ENCODE measurements around the gene MCRIP2. TPM values are rescaled to one million over a fixed set of nuclear protein-coding genes. Genes with fewer than 3 reads are reported as not detected.

MCRIP2 gene
- total RNA-seq, 2 donors from 2014 or later, result 29.5 to 57.7 TPM

GRCh38 chr16:670485-671352 lies 29.1 kb downstream of the MCRIP2 start:
- Mint-ChIP-seq H3K27me3 (no peaks in the 10 kb centered on the region), H3K4me1 (ENCODE audit: low read depth in 2 of 2) (peaks cover 0 to 9% of the 10 kb centered on the region in 2 donors), H3K9me3 (no peaks in the 10 kb centered on the region), H3K36me3 (no peaks in the 10 kb centered on the region), H3K27ac (no peak overlapping the region), H3K4me3 (no peak overlapping the region)
- no peak for DNase-seq (ENCODE audit: low spot score)
- no peak for ATAC-seq

- no peaks in the 10 kb centered on the region for H3K36me3 Mint-ChIP-seq
- H3K27me3 Mint-ChIP-seq, result no peaks in the 10 kb centered on the region
- ATAC-seq, result no peak
- no peak for DNase-seq (ENCODE audit: low spot score)
- no peak overlapping the region for H3K27ac Mint-ChIP-seq
- peaks cover 0 to 9% of the 10 kb centered on the region in 2 donors for H3K4me1 Mint-ChIP-seq (ENCODE audit: low read depth in 2 of 2)
- no peak overlapping the region for H3K4me3 Mint-ChIP-seq
- H3K9me3 Mint-ChIP-seq, result no peaks in the 10 kb centered on the region
These were observed 29.9 kb downstream of the MCRIP2 start for GRCh38 chr16:671353-672131.

GRCh38 chr16:672371-672770 lies 30.7 kb downstream of the MCRIP2 start:
- Mint-ChIP-seq H3K27ac (no peak overlapping the region), H3K36me3 (no peaks in the 10 kb centered on the region), H3K4me3 (no peak overlapping the region), H3K4me1 (ENCODE audit: low read depth in 2 of 2) (peaks cover 0 to 9% of the 10 kb centered on the region in 2 donors), H3K27me3 (no peaks in the 10 kb centered on the region), H3K9me3 (no peaks in the 10 kb centered on the region)
- DNase-seq (ENCODE audit: low spot score) (no peak), ATAC-seq (no peak)

- ATAC-seq (no peak), DNase-seq (ENCODE audit: low spot score) (no peak)
- no peaks in the 10 kb centered on the region for H3K9me3 Mint-ChIP-seq
- no peak overlapping the region for H3K27ac Mint-ChIP-seq
- no peaks in the 10 kb centered on the region for H3K36me3 Mint-ChIP-seq
- H3K4me1 Mint-ChIP-seq (ENCODE audit: low read depth in 2 of 2), result peaks cover 0 to 6% of the 10 kb centered on the region in 2 donors
- no peaks in the 10 kb centered on the region for H3K27me3 Mint-ChIP-seq
- H3K4me3 Mint-ChIP-seq, result no peak overlapping the region
These were observed 31.2 kb downstream of the MCRIP2 start for GRCh38 chr16:672851-673250.

GRCh38 chr16:673399-673991 lies 31.9 kb downstream of the MCRIP2 start:
- Mint-ChIP-seq H3K27ac (no peak overlapping the region), H3K4me3 (no peak overlapping the region), H3K9me3 (no peaks in the 10 kb centered on the region), H3K27me3 (no peaks in the 10 kb centered on the region), H3K4me1 (ENCODE audit: low read depth in 2 of 2) (peaks cover 0 to 6% of the 10 kb centered on the region in 2 donors), H3K36me3 (no peaks in the 10 kb centered on the region)
- DNase-seq (ENCODE audit: low spot score) (no peak), ATAC-seq (no peak)

GRCh38 chr16:674214-674881 lies 32.7 kb downstream of the MCRIP2 start:
- ATAC-seq, result no peak
- Mint-ChIP-seq H3K9me3 (no peaks in the 10 kb centered on the region), H3K36me3 (no peaks in the 10 kb centered on the region), H3K27ac (no peak overlapping the region), H3K4me1 (ENCODE audit: low read depth in 2 of 2) (peaks cover 6 to 7% of the 10 kb centered on the region in 2 donors), H3K27me3 (no peaks in the 10 kb centered on the region), H3K4me3 (no peak overlapping the region)
- no peak for DNase-seq (ENCODE audit: low spot score)

GRCh38 chr16:674968-675883 lies 33.6 kb downstream of the MCRIP2 start, which contains the start of gene RHBDL1:
TSS of gene RHBDL1 (plus strand) at chr16:675671. CDS start at chr16:675791, 120 bp downstream.
- DNase-seq (ENCODE audit: low spot score) (no peak), ATAC-seq (no peak)
- no peaks in the 10 kb centered on the region for H3K36me3 Mint-ChIP-seq
- H3K27ac Mint-ChIP-seq, result no peak within 1 kb of the TSS
- peak within 1 kb of the TSS; percentile 34 for H3K4me3 Mint-ChIP-seq
- no peaks in the 10 kb centered on the region for H3K9me3 Mint-ChIP-seq
- peaks cover 9% of the 10 kb centered on the region in 2 donors for H3K4me1 Mint-ChIP-seq (ENCODE audit: low read depth in 2 of 2)
- no peaks in the 10 kb centered on the region for H3K27me3 Mint-ChIP-seq

- Mint-ChIP-seq H3K36me3 (no peaks in the 10 kb centered on the region), H3K27me3 (no peaks in the 10 kb centered on the region), H3K9me3 (no peaks in the 10 kb centered on the region), H3K27ac (no peak overlapping the region), H3K4me3 (no peak overlapping the region), H3K4me1 (ENCODE audit: low read depth in 2 of 2) (peaks cover 9 to 11% of the 10 kb centered on the region in 2 donors)
- ATAC-seq (no peak), DNase-seq (ENCODE audit: low spot score) (no peak)
These were observed 34.4 kb downstream of the MCRIP2 start for GRCh38 chr16:675884-676564.

GRCh38 chr16:676565-676902 lies 34.9 kb downstream of the MCRIP2 start:
- ATAC-seq, result no peak
- Mint-ChIP-seq H3K4me3 (no peak overlapping the region), H3K27me3 (no peaks in the 10 kb centered on the region), H3K36me3 (no peaks in the 10 kb centered on the region), H3K9me3 (no peaks in the 10 kb centered on the region), H3K4me1 (ENCODE audit: low read depth in 2 of 2) (peaks cover 9 to 14% of the 10 kb centered on the region in 2 donors), H3K27ac (no peak overlapping the region)
- DNase-seq (ENCODE audit: low spot score), result no peak

GRCh38 chr16:676913-677312 lies 35.3 kb downstream of the MCRIP2 start:
- no peak overlapping the region for H3K27ac Mint-ChIP-seq
- no peak for ATAC-seq
- H3K4me3 Mint-ChIP-seq, result no peak overlapping the region

GRCh38 chr16:677316-678190 lies 35.9 kb downstream of the MCRIP2 start:
- Mint-ChIP-seq H3K27me3 (no peaks in the 10 kb centered on the region), H3K27ac (no peak overlapping the region), H3K4me3 (no peak overlapping the region), H3K4me1 (ENCODE audit: low read depth in 2 of 2) (peaks cover 12 to 17% of the 10 kb centered on the region in 2 donors), H3K36me3 (no peaks in the 10 kb centered on the region), H3K9me3 (no peaks in the 10 kb centered on the region)
- DNase-seq (ENCODE audit: low spot score) (no peak), ATAC-seq (no peak)

More at GRCh38 chr16:676913-677312, 35.3 kb downstream of the MCRIP2 start:
- DNase-seq (ENCODE audit: low spot score), result no peak
- Mint-ChIP-seq H3K9me3 (no peaks in the 10 kb centered on the region), H3K4me1 (ENCODE audit: low read depth in 2 of 2) (peaks cover 9 to 17% of the 10 kb centered on the region in 2 donors), H3K27me3 (no peaks in the 10 kb centered on the region), H3K36me3 (no peaks in the 10 kb centered on the region)
